Testis (tissue), 2 donors: ENCODE measurements around the gene BTBD19.

Experiments used
- CTCF ChIP-seq, 3 experiments: fragments of 450-650 bp in 2 of 3; fragments of 200-600 bp in 1 of 3; sonication (generic) in 1 of 3; IDR thresholded peaks; one replicate each; pipeline ENCODE4 v1.5.1; 2016 to 2019; ENCODE audit warnings: antibody characterized with exemption in 3 of 3, mild to moderate bottlenecking in 2 of 3, moderate library complexity in 1 of 3
- POLR2A ChIP-seq: fragments of 450-650 bp; IDR thresholded peaks from one replicate; pipeline ENCODE4 v1.6.1; 2017; ENCODE audit warnings: antibody characterized with exemption, mild to moderate bottlenecking, moderate library complexity

DNA sequence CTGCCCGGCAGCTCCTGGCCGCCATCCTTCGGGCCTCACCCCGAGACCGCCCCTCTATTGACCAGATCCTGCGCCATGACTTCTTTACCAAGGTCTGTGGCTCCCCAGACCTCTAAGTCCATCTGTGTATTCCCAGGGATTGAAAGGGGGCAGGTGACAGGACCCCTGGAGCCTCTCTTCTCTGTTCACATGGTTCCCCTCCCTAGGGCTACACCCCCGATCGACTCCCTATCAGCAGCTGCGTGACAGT is 5.3 kb upstream of the BTBD19 start:
- TF ChIP-seq POLR2A = no peak
- TF ChIP-seq CTCF (IDR thresholded peaks at IDR 0.05) = no peak
